H1 (cell line): ENCODE results near the gene GSG1L. TPM values are rescaled to one million over a fixed set of nuclear protein-coding genes. Genes with fewer than 3 reads are reported as not detected.

Experiments used
- ASH2L ChIP-seq: fragments of 200-600, 300-600 bp; sonication (generic); IDR thresholded peaks from one replicate; pipeline ENCODE4 v1.7.1; 2017; ENCODE audit warnings: low read length
- HDAC2 ChIP-seq, 2 experiments: fragments of 300-600 bp in 1 of 2; sonication (generic) in 1 of 2; IDR thresholded peaks; 2 replicates each; pipeline ENCODE4 v1.6.1; 2011 to 2012; ENCODE audit warnings: low read depth in 2 of 2, low read length in 2 of 2, mild to moderate bottlenecking in 2 of 2, moderate library complexity in 2 of 2, borderline replicate concordance in 1 of 2, inconsistent platforms in 1 of 2
- JUN ChIP-seq: IDR thresholded peaks from 2 replicates; pipeline ENCODE4 v1.6.1; 2011; ENCODE audit warnings: low read depth, mild to moderate bottlenecking, improper control_type of control experiment, low read length
- MAFK ChIP-seq: IDR thresholded peaks from 2 replicates; pipeline ENCODE4 v1.6.1; 2012; ENCODE audit warnings: low read depth, mild to moderate bottlenecking, improper control_type of control experiment, low read length
- RFX5 ChIP-seq: IDR thresholded peaks from 2 replicates; pipeline ENCODE4 v1.6.1; 2011; ENCODE audit warnings: low read depth, low read length, improper control_type of control experiment, borderline replicate concordance
- SUZ12 ChIP-seq: fragments of 200-600 bp; sonication (generic); IDR thresholded peaks from 2 replicates; pipeline ENCODE4 v1.6.1; 2012; ENCODE audit warnings: mild to moderate bottlenecking, inconsistent platforms, low read length, moderate library complexity, mixed read lengths
- polyA plus RNA-seq, 7 experiments: library from polyadenylated mRNA; depleted of rRNA in 3 of 7; stranded (reverse) in 5 of 7; unstranded in 2 of 7; fragments of >200 nt in 5 of 7; fragments of 200-250 nt in 2 of 7; gene quantifications; 1 replicate in 5 of 7; 2 replicates in 1 of 7; 4 replicates in 1 of 7; pipeline versions ENCODE4 v1.2.1 to v1.2.3, GENCODE V29; 2011 to 2013; ENCODE audit warnings: missing spikeins in 2 of 7, mixed read lengths in 2 of 7
- total RNA-seq: library from RNA; stranded (reverse); fragmentation: NEBNext Ultra II Directional; extraction: Animal tissue kit (Norgen Biotek cat#: 25700); gene quantifications from 2 replicates; pipeline ENCODE4 v1.2.1, GENCODE V29; 2021

The GSG1L gene
- total and polyA plus RNA-seq, 2 of the 8 experiments (the other 6 are each of a cell fraction or from before 2014, with no cell fraction given) = 0.71 to 1.1 TPM

DNA sequence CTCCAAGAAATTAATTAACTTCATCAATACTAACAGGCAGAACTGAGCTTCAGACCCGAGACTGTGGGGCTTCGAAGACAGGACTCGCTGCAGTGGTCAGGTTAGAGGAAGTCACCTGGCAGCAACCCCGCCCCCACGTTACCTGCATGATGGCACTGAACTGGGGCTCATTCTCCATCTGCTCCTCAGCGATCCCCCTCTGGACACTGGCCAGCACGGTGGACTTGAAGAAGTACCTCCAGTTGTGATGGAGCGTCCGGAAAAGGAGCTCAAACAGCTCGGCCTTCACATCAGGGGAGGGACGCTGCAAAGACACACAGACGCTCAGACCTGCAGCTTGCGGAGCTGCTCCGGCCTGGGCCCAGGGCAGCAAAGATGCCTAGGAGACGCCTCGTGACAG is 40.9 kb upstream of the GSG1L start (continued):
- no peak for TF ChIP-seq HDAC2 (IDR thresholded peaks at IDR 0.05; ENCODE audit: borderline replicate concordance in 1 of 2, low read depth in 2 of 2, low read length in 2 of 2)
- TF ChIP-seq RFX5 = no peak
- TF ChIP-seq SUZ12 = no peak
- no peak for TF ChIP-seq JUN
- TF ChIP-seq MAFK = no peak
- TF ChIP-seq ASH2L = no peak
